SK-N-SH (cell line): Measurements from ENCODE around the gene FAM107B. TPM values are rescaled to one million over a fixed set of nuclear protein-coding genes. Genes with fewer than 3 reads are reported as not detected.

Experiments
- CTCF ChIA-PET: fragments of 300-600, 350-600 bp; formaldehyde crosslinking; extraction: SDS; loops from one replicate; lab custom pipeline; 2021; lab: Yijun Ruan, JAX
- POLR2A ChIA-PET: fragments of 350-600 bp; sonication (Branson Sonifier 250); formaldehyde crosslinking; extraction: SDS; loops from one replicate; lab custom pipeline; 2020; ENCODE audit warnings: antibody characterized with exemption, inconsistent platforms; lab: Yijun Ruan, JAX
- DNase-seq: peaks from one replicate; pipeline ENCODE4 v3.0.0; 2012
- H2AFZ ChIP-seq: fragments of 200-600 bp; sonication (generic); 2 replicates; pipeline ENCODE4 v1.8.1; 2016; ENCODE audit warnings: antibody characterized with exemption, mild to moderate bottlenecking, low read depth
- H3F3A ChIP-seq: fragments of 200-600 bp; sonication (generic); replicated peaks from 2 replicates; pipeline ENCODE3; 2016; ENCODE audit warnings: antibody characterized with exemption, mild to moderate bottlenecking; ENCODE audit not compliant: insufficient read depth
- H3K27ac ChIP-seq, 2 experiments: fragments of 200-500 bp in 1 of 2; fragments of 200-600 bp in 1 of 2; sonication (Bioruptor generic) in 1 of 2; sonication (generic), shearing (Covaris generic) in 1 of 2; 2 replicates each; pipeline versions ENCODE4 v1.5.1 to v1.6.1; 2014 to 2016; ENCODE audit warnings: low read depth in 2 of 2, inconsistent platforms in 1 of 2, low read length in 1 of 2, mild to moderate bottlenecking in 1 of 2, mixed read lengths in 1 of 2
- H3K27me3 ChIP-seq: fragments of 200-600 bp; sonication (generic), shearing (Covaris generic); 2 replicates; pipeline ENCODE4 v1.6.1; 2016; ENCODE audit warnings: mixed run types; ENCODE audit not compliant: insufficient read depth
- H3K36me3 ChIP-seq, 2 experiments: fragments of 200-500 bp in 1 of 2; fragments of 200-600 bp in 1 of 2; sonication (Bioruptor generic) in 1 of 2; sonication (generic) in 1 of 2; replicated peaks in 1 of 2; 2 replicates each; pipeline versions ENCODE3 to v1.5.1; 2014 to 2016; ENCODE audit warnings: low read length in 1 of 2, mild to moderate bottlenecking in 1 of 2; ENCODE audit not compliant: insufficient read depth in 2 of 2, control insufficient read depth in 1 of 2
- H3K4me1 ChIP-seq, 2 experiments: fragments of 200-500 bp in 1 of 2; fragments of 200-600 bp in 1 of 2; sonication (Bioruptor generic) in 1 of 2; sonication (generic), shearing (Covaris generic) in 1 of 2; 2 replicates each; pipeline versions ENCODE4 v1.5.1 to v1.6.1; 2014 to 2016; ENCODE audit warnings: low read depth in 1 of 2, low read length in 1 of 2, mixed run types in 1 of 2; ENCODE audit not compliant: insufficient read depth in 2 of 2, control insufficient read depth in 1 of 2
- H3K4me2 ChIP-seq: fragments of 200-600 bp; sonication (generic), shearing (Covaris generic); 2 replicates; pipeline ENCODE4 v1.6.1; 2017; ENCODE audit warnings: mixed run types
- H3K4me3 ChIP-seq, 2 experiments: fragments of 200-500 bp in 1 of 2; fragments of 200-600 bp in 1 of 2; sonication (Bioruptor generic) in 1 of 2; sonication (generic), shearing (Covaris generic) in 1 of 2; 2 replicates each; pipeline versions ENCODE4 v1.5.1 to v1.8.1; 2014 to 2016; ENCODE audit warnings: low read depth in 2 of 2, inconsistent platforms in 1 of 2, low read length in 1 of 2, mild to moderate bottlenecking in 1 of 2, mixed read lengths in 1 of 2, moderate library complexity in 1 of 2
- H3K79me2 ChIP-seq: fragments of 200-600 bp; sonication (generic); 2 replicates; pipeline ENCODE4 v1.8.1; 2017; ENCODE audit warnings: mild to moderate bottlenecking; ENCODE audit not compliant: insufficient read depth
- H3K9ac ChIP-seq: fragments of 200-600 bp; sonication (generic); 2 replicates; pipeline ENCODE4 v1.6.1; 2017; ENCODE audit warnings: mixed run types
- H3K9me2 ChIP-seq: fragments of 200-600 bp; sonication (generic); 2 replicates; pipeline ENCODE4 v1.6.1; 2017; ENCODE audit warnings: mixed run types
- H3K9me3 ChIP-seq: fragments of 200-600 bp; sonication (generic); 2 replicates; pipeline ENCODE4 v1.6.1; 2017; ENCODE audit warnings: mixed run types, mild to moderate bottlenecking, moderate library complexity
- H4K20me1 ChIP-seq: fragments of 200-600 bp; sonication (generic); 2 replicates; pipeline ENCODE4 v1.6.1; 2017; ENCODE audit warnings: mild to moderate bottlenecking, mixed run types; ENCODE audit not compliant: insufficient read depth
- EZH2phosphoT487 ChIP-seq: fragments of 200-600 bp; sonication (generic); IDR thresholded peaks from 2 replicates; pipeline ENCODE4 v1.6.1; 2017; ENCODE audit warnings: low read depth, mixed run types, mild to moderate bottlenecking, antibody characterized with exemption, moderate library complexity, borderline replicate concordance
- FOXJ3 ChIP-seq: sonication (generic); formaldehyde crosslinking; IDR thresholded peaks from 2 replicates; pipeline ENCODE4 v1.5.1; 2020; ENCODE audit warnings: mild to moderate bottlenecking, missing genetic modification reagents
- FOXM1 ChIP-seq: IDR thresholded peaks from 2 replicates; pipeline ENCODE4 v1.4.0; 2012; ENCODE audit warnings: low read depth, mild to moderate bottlenecking
- JUND ChIP-seq: IDR thresholded peaks from 2 replicates; pipeline ENCODE4 v1.4.0; 2012
- MXI1 ChIP-seq: IDR thresholded peaks from 2 replicates; pipeline ENCODE4 v1.6.1; 2012; ENCODE audit warnings: mild to moderate bottlenecking, low read depth, low read length, improper control_type of control experiment
- RAD21 ChIP-seq: IDR thresholded peaks from 2 replicates; pipeline ENCODE4 v1.6.1; 2012; ENCODE audit warnings: mild to moderate bottlenecking, low read length
- RCOR1 ChIP-seq: fragments of 150-350 bp; IDR thresholded peaks from 2 replicates; pipeline ENCODE4 v1.6.1; 2017; ENCODE audit warnings: antibody characterized with exemption, low read length
- RXRA ChIP-seq: IDR thresholded peaks from 2 replicates; pipeline ENCODE4 v1.4.0; 2012; ENCODE audit warnings: low read depth, mild to moderate bottlenecking, borderline replicate concordance
- WGBS: methylation state at CpG from one replicate; pipeline ENCODE4 v1.1.6; 2017; ENCODE audit warnings: low lambda C conversion rate; 5-methylcytosine and 5-hydroxymethylcytosine counted together
- polyA plus RNA-seq, 3 experiments: library from polyadenylated mRNA; depleted of rRNA; stranded (reverse); fragments of >200 nt; gene quantifications; 2 replicates each; pipeline ENCODE4 v1.2.3, GENCODE V29; 2012
- TF ChIP-seq, protein P1 (sequence below): IDR thresholded peaks from 2 replicates; pipeline ENCODE4; 2012
- TF ChIP-seq, protein P2 (sequence below): fragments of 150-350 bp; IDR thresholded peaks from 2 replicates; pipeline ENCODE4 v1.6.1; 2016; ENCODE audit warnings: mild to moderate bottlenecking, low read depth, low read length
- TF ChIP-seq, protein P3 (sequence below): IDR thresholded peaks from 2 replicates; pipeline ENCODE4 v1.4.0; 2012; ENCODE audit warnings: low read depth, borderline replicate concordance
- TF ChIP-seq, protein P4 (sequence below): IDR thresholded peaks from 2 replicates; pipeline ENCODE4 v1.4.0; 2012; ENCODE audit warnings: low read depth, borderline replicate concordance
- TF ChIP-seq, protein P5 (sequence below): IDR thresholded peaks from 2 replicates; pipeline ENCODE4 v1.6.1; 2012; ENCODE audit warnings: mild to moderate bottlenecking, low read depth, low read length, moderate library complexity
- TF ChIP-seq, protein P6 (sequence below): fragments of 150-350 bp; IDR thresholded peaks from 2 replicates; pipeline ENCODE4 v1.6.1; 2017; ENCODE audit warnings: antibody characterized with exemption, low read length, low read depth, borderline replicate concordance

Gene FAM107B
- polyA plus RNA-seq, 1 of the 3 experiments (the other 2 are of a cell fraction), result 1.0 TPM

DNA sequence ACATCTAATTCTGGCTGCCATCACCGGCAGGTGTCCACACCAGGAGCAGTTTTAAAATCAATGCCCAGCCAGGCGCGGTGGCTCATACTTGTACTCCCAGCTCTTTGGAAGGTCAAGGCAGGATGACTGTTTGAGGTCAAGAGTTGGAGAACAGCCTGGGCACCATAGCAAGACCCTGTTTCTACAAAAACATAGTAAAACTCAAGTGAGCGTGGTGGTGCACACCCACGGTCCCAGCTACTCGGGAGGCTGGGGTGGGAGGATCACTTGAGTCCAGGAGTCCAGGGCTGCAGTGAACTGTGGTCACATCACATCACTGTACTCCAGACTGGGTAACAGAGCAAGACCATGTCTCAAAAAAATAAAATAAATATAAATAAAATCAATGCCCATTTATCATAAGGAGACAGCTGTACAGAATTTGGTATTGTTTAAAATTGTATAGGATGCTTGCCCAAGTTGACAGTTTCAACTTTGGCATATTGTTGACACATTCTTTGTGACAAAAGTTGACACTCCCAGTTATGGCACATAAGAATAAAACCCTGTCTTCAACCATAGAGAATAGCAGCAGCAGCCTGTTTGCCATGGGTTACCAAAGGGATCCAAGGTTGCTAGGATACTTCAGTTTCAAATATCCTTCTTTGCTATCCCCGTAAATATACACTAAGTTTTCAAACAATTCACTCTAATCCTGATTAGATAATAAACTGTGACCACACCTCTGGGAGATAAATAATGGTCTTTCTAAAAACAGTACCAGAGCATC, 193.0 kb downstream of the FAM107B start:
- H2AFZ ChIP-seq, result no peak overlapping the region
- no peak for DNase-seq
- no peaks in the 10 kb centered on the region for H4K20me1 ChIP-seq
- H3K9me2 ChIP-seq, result no peaks in the 10 kb centered on the region
- H3K4me2 ChIP-seq, result no peak overlapping the region
- H3K79me2 ChIP-seq, result no peaks in the 10 kb centered on the region
- POLR2A ChIA-PET, result no interaction called here
- no peaks in the 10 kb centered on the region for H3K36me3 ChIP-seq
- TF ChIP-seq RAD21 (no peak), RCOR1 (no peak), RXRA (no peak)
- H3K27ac ChIP-seq, result no peak overlapping the region
- H3K27me3 ChIP-seq, result no peaks in the 10 kb centered on the region
- H3K9me3 ChIP-seq, result no peaks in the 10 kb centered on the region
- no peak overlapping the region for H3K4me3 ChIP-seq
- no peak overlapping the region for H3K9ac ChIP-seq
- 91% methylated on average over 4 of the region's 7 CpGs for WGBS
- H3F3A ChIP-seq, result no peaks in the 10 kb centered on the region
- peaks cover 0 to 10% of the 10 kb centered on the region in 2 experiments; a peak in 1 of 4 replicates for H3K4me1 ChIP-seq
- CTCF ChIA-PET, result no interaction called here

DNA sequence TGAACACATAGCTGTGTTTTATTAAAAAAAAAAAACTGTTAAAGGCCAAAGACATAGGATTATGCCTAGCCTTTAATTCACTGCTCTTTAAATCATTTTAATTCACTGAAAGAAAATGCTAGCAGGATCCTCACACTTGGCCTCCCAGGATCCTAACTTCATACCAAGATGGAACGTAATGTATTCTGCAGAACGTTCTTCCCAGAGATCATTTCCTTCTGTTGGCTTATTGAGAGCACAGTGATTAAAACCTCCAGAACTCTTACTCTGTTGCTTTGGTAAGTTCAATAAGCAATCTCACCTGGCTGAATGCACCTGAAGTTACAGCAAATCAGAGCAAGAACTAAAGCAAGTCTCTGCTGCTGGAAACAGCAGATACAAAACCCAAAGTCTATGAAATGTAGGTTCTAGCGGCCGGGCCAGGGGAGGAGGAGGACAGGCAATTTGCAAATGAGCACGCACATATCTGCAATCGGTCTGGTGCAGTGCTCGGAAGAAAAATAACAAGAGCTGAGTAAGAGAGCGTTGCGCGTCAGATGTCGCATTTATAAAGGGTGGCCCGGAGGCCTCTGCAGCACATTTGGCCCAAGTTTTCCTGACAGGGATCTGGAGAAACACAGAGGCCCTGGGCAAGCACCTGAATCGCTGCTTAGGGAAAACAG, 193.9 kb downstream of the FAM107B start:
- H3K27me3 ChIP-seq, result no peaks in the 10 kb centered on the region
- H2AFZ ChIP-seq, result no peak overlapping the region
- H3K4me3 ChIP-seq, result no peak overlapping the region
- POLR2A ChIA-PET, result no interaction called here
- no peaks in the 10 kb centered on the region for H3K9me2 ChIP-seq
- H3K27ac ChIP-seq, result no peak overlapping the region
- WGBS, result 93% methylated on average over 13 of the region's 13 CpGs
- no peaks in the 10 kb centered on the region for H3F3A ChIP-seq
- H3K4me2 ChIP-seq, result no peak overlapping the region
- no peak overlapping the region for H3K9ac ChIP-seq
- TF ChIP-seq, protein P1, sequence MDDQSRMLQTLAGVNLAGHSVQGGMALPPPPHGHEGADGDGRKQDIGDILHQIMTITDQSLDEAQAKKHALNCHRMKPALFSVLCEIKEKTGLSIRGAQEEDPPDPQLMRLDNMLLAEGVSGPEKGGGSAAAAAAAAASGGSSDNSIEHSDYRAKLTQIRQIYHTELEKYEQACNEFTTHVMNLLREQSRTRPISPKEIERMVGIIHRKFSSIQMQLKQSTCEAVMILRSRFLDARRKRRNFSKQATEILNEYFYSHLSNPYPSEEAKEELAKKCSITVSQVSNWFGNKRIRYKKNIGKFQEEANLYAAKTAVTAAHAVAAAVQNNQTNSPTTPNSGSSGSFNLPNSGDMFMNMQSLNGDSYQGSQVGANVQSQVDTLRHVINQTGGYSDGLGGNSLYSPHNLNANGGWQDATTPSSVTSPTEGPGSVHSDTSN, result no peak
- TF ChIP-seq EZH2phosphoT487 (no peak), MXI1 (no peak), RAD21 (no peak), FOXJ3 (CRISPR knock-in tag) (no peak), JUND (no peak), FOXM1 (no peak)
- TF ChIP-seq, protein P2, sequence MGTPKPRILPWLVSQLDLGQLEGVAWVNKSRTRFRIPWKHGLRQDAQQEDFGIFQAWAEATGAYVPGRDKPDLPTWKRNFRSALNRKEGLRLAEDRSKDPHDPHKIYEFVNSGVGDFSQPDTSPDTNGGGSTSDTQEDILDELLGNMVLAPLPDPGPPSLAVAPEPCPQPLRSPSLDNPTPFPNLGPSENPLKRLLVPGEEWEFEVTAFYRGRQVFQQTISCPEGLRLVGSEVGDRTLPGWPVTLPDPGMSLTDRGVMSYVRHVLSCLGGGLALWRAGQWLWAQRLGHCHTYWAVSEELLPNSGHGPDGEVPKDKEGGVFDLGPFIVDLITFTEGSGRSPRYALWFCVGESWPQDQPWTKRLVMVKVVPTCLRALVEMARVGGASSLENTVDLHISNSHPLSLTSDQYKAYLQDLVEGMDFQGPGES, result no peak
- TF ChIP-seq, protein P3, sequence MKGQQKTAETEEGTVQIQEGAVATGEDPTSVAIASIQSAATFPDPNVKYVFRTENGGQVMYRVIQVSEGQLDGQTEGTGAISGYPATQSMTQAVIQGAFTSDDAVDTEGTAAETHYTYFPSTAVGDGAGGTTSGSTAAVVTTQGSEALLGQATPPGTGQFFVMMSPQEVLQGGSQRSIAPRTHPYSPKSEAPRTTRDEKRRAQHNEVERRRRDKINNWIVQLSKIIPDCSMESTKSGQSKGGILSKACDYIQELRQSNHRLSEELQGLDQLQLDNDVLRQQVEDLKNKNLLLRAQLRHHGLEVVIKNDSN, result no peak
- TF ChIP-seq, protein P4, sequence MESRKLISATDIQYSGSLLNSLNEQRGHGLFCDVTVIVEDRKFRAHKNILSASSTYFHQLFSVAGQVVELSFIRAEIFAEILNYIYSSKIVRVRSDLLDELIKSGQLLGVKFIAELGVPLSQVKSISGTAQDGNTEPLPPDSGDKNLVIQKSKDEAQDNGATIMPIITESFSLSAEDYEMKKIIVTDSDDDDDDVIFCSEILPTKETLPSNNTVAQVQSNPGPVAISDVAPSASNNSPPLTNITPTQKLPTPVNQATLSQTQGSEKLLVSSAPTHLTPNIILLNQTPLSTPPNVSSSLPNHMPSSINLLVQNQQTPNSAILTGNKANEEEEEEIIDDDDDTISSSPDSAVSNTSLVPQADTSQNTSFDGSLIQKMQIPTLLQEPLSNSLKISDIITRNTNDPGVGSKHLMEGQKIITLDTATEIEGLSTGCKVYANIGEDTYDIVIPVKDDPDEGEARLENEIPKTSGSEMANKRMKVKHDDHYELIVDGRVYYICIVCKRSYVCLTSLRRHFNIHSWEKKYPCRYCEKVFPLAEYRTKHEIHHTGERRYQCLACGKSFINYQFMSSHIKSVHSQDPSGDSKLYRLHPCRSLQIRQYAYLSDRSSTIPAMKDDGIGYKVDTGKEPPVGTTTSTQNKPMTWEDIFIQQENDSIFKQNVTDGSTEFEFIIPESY, result no peak
- TF ChIP-seq, protein P5, sequence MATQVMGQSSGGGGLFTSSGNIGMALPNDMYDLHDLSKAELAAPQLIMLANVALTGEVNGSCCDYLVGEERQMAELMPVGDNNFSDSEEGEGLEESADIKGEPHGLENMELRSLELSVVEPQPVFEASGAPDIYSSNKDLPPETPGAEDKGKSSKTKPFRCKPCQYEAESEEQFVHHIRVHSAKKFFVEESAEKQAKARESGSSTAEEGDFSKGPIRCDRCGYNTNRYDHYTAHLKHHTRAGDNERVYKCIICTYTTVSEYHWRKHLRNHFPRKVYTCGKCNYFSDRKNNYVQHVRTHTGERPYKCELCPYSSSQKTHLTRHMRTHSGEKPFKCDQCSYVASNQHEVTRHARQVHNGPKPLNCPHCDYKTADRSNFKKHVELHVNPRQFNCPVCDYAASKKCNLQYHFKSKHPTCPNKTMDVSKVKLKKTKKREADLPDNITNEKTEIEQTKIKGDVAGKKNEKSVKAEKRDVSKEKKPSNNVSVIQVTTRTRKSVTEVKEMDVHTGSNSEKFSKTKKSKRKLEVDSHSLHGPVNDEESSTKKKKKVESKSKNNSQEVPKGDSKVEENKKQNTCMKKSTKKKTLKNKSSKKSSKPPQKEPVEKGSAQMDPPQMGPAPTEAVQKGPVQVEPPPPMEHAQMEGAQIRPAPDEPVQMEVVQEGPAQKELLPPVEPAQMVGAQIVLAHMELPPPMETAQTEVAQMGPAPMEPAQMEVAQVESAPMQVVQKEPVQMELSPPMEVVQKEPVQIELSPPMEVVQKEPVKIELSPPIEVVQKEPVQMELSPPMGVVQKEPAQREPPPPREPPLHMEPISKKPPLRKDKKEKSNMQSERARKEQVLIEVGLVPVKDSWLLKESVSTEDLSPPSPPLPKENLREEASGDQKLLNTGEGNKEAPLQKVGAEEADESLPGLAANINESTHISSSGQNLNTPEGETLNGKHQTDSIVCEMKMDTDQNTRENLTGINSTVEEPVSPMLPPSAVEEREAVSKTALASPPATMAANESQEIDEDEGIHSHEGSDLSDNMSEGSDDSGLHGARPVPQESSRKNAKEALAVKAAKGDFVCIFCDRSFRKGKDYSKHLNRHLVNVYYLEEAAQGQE, result no peak
- TF ChIP-seq, protein P6, sequence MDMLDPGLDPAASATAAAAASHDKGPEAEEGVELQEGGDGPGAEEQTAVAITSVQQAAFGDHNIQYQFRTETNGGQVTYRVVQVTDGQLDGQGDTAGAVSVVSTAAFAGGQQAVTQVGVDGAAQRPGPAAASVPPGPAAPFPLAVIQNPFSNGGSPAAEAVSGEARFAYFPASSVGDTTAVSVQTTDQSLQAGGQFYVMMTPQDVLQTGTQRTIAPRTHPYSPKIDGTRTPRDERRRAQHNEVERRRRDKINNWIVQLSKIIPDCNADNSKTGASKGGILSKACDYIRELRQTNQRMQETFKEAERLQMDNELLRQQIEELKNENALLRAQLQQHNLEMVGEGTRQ, result no peak
- TF ChIP-seq, all 33 proteins: peak for 0
- H3K36me3 ChIP-seq, result no peaks in the 10 kb centered on the region
- peaks cover 0 to 8% of the 10 kb centered on the region in 2 experiments; a peak in 1 of 4 replicates for H3K4me1 ChIP-seq
- H3K9me3 ChIP-seq, result no peaks in the 10 kb centered on the region
- no peak for DNase-seq
- H3K79me2 ChIP-seq, result no peaks in the 10 kb centered on the region
- CTCF ChIA-PET, result interaction anchor here (1.1 kb wide), 1 partner anchor 44 kb away, joined by 3 read pairs; no protein-coding TSS in a partner anchor
- no peaks in the 10 kb centered on the region for H4K20me1 ChIP-seq
